A673 (cell line): ENCODE results near the gene RDH13. TPM values are rescaled to one million over a fixed set of nuclear protein-coding genes. Genes with fewer than 3 reads are reported as not detected.

Experiments
- BruUV-seq: library from RNA; stranded (reverse); fragments of 400-500 nt; replicated peaks from 2 replicates; lab custom pipeline; 2021; lab: Mats Ljungman, UMichigan
- CTCF ChIA-PET: fragments of 300-600 bp; sonication (Branson Sonifier 250); formaldehyde crosslinking; loops from one replicate; lab custom pipeline; 2022; ENCODE audit warnings: antibody characterized with exemption; lab: Charles Lee
- POLR2A ChIA-PET: fragments of 300-600 bp; sonication (Branson Sonifier 250); formaldehyde crosslinking; loops from one replicate; lab custom pipeline; 2022; ENCODE audit warnings: antibody characterized with exemption; ENCODE audit not compliant: low non-redundant PET; lab: Charles Lee
- DNase-seq: peaks from one replicate; pipeline ENCODE4 v3.0.0-alpha.2; 2015; ENCODE audit warnings: low spot score
- H3K27ac ChIP-seq: fragments of 200-600 bp; sonication (generic); 2 replicates; pipeline ENCODE4 v1.5.1; 2016; ENCODE audit warnings: mixed run types, low read depth, mild to moderate bottlenecking, mixed read lengths, antibody characterized with exemption, low read length; ENCODE audit not compliant: poor library complexity, severe bottlenecking
- H3K27me3 ChIP-seq: fragments of 200-600 bp; sonication (generic); replicated peaks from 2 replicates; pipeline ENCODE4 v1.6.1; 2017; ENCODE audit warnings: mixed run types, low read depth, mild to moderate bottlenecking, mixed read lengths, antibody characterized with exemption, low read length; ENCODE audit not compliant: insufficient read depth, poor library complexity
- H3K36me3 ChIP-seq: fragments of 200-600 bp; sonication (generic); 2 replicates; pipeline ENCODE4 v1.6.1; 2016; ENCODE audit warnings: mixed run types, mild to moderate bottlenecking, mixed read lengths, antibody characterized with exemption, low read length; ENCODE audit not compliant: insufficient read depth, poor library complexity, severe bottlenecking
- H3K4me1 ChIP-seq: fragments of 200-600 bp; sonication (generic); 2 replicates; pipeline ENCODE4 v1.6.1; 2017; ENCODE audit warnings: mixed run types, mild to moderate bottlenecking, mixed read lengths, antibody characterized with exemption, low read length; ENCODE audit not compliant: insufficient read depth, poor library complexity, severe bottlenecking
- H3K4me3 ChIP-seq: fragments of 200-600 bp; sonication (generic); 2 replicates; pipeline ENCODE4 v1.5.1; 2016; ENCODE audit warnings: low read depth, mixed run types, mild to moderate bottlenecking, mixed read lengths, low read length; ENCODE audit not compliant: poor library complexity, severe bottlenecking
- H3K9me3 ChIP-seq: fragments of 200-600 bp; sonication (generic); 2 replicates; pipeline ENCODE4 v1.6.1; 2016; ENCODE audit warnings: mixed run types, low read depth, mild to moderate bottlenecking, mixed read lengths, antibody characterized with exemption, low read length; ENCODE audit not compliant: poor library complexity, severe bottlenecking
- EZH2 ChIP-seq: fragments of 200-600 bp; sonication (generic); IDR thresholded peaks from 2 replicates; pipeline ENCODE4 v1.6.1; 2017; ENCODE audit warnings: borderline replicate concordance, low read depth, mild to moderate bottlenecking, mixed read lengths, antibody characterized with exemption, low read length; ENCODE audit not compliant: poor library complexity, severe bottlenecking
- intact Hi-C: fragments of 100-400 bp; cut with micrococcal nuclease; formaldehyde crosslinking; loops from one replicate; pipeline ENCODE4 v1.10.0; 2022; ENCODE audit not compliant: unreplicated experiment
- total RNA-seq: library from RNA; stranded (reverse); gene quantifications from 2 replicates; pipeline ENCODE4 v1.2.3, GENCODE V29; 2021
- TF ChIP-seq, protein P1 (sequence below): fragments of 300-800, 200-600 bp; sonication (generic); conservative IDR thresholded peaks from 2 replicates; pipeline ENCODE4 v1.5.1; 2017; ENCODE audit warnings: low read depth, mild to moderate bottlenecking, antibody characterized with exemption, low read length, moderate library complexity, mixed read lengths

Gene RDH13
- total RNA-seq, 1 experiment from 2014 or later = 19.0 TPM

DNA sequence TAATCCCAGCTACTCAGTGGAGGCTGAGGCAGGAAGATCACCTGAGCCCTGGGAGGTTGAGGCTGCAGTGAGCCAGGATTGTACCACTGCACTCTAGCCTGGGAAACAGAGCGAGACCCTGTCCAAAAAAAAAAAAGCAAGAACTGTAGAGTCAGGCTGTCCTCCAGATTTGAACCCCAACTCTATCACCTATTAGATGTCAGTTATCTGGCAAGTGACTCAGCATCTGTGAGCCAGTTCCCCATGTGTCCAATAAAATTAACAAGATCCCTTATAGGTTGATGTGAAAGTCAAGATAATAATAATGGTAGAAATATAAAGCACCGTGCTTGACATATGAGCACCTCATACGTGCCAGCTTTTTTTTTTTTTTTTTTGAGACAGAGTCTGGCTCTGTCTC lies 46.9 kb downstream of the RDH13 start:
- Histone ChIP-seq H3K4me1 (no peaks in the 10 kb centered on the region), H3K4me3 (no peak overlapping the region), H3K36me3 (no peaks in the 10 kb centered on the region), H3K27ac (no peak overlapping the region), H3K9me3 (no peaks in the 10 kb centered on the region), H3K27me3 (no peaks in the 10 kb centered on the region)
- ChIA-PET POLR2A (no interaction called here), CTCF (no interaction called here)
- TF ChIP-seq EZH2 = no peak
- TF ChIP-seq, protein P1, sequence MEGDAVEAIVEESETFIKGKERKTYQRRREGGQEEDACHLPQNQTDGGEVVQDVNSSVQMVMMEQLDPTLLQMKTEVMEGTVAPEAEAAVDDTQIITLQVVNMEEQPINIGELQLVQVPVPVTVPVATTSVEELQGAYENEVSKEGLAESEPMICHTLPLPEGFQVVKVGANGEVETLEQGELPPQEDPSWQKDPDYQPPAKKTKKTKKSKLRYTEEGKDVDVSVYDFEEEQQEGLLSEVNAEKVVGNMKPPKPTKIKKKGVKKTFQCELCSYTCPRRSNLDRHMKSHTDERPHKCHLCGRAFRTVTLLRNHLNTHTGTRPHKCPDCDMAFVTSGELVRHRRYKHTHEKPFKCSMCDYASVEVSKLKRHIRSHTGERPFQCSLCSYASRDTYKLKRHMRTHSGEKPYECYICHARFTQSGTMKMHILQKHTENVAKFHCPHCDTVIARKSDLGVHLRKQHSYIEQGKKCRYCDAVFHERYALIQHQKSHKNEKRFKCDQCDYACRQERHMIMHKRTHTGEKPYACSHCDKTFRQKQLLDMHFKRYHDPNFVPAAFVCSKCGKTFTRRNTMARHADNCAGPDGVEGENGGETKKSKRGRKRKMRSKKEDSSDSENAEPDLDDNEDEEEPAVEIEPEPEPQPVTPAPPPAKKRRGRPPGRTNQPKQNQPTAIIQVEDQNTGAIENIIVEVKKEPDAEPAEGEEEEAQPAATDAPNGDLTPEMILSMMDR = no peak
- DNase-seq = no peak
- intact Hi-C loops = no loop called here
- no TSS peak for BruUV-seq

DNA sequence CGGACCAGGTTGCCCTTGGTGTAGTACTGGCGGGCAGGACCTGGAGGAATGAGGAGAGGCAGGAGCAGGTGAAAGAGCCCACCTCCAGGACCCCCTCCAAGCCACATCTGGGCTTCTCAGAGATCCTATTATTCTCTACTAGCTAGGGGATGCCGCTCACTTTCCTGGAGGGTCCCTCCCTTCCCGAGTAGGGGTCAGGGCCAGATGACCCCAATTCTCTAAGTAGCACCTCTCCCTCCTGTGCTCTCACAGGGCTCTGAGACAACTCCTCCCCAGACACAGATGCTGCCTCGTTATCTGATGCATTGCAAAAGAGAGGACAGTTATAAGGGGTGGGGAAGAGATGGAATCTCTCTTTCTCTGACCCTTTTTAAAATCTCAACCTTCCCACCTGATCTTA lies 47.8 kb downstream of the RDH13 start:
- no peak for DNase-seq
- Histone ChIP-seq H3K36me3 (no peaks in the 10 kb centered on the region), H3K27me3 (no peaks in the 10 kb centered on the region), H3K27ac (no peak overlapping the region), H3K4me1 (no peaks in the 10 kb centered on the region), H3K9me3 (no peaks in the 10 kb centered on the region), H3K4me3 (no peak overlapping the region)
- CTCF ChIA-PET = no interaction called here
- no TSS peak for BruUV-seq
- intact Hi-C loops = no loop called here
- POLR2A ChIA-PET = no interaction called here
- no peak for TF ChIP-seq EZH2
- TF ChIP-seq, protein P1 = no peak

DNA sequence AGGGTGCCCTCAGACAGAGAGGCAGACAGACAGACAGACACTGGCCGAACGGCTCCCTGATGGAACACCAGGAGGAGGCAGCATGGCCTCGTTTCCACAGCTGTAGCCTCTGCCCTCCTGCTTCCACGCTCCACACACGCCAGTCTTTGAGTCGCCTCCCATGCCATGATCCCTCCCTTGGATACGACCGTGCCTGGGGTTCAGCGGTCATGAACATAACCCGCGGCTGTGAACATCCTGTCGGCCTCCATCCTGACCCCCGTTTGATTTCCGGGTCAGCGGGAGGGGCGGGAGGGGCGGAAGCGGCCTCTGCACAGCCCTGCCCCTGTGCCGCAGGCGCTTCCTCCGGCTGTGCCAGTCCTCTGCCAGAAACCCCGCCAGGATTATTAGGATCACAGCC lies 48.2 kb downstream of the RDH13 start:
- intact Hi-C loops = no loop called here
- no peak for TF ChIP-seq EZH2
- TF ChIP-seq, protein P1 = no peak
- BruUV-seq = no TSS peak
- ChIA-PET POLR2A (no interaction called here), CTCF (no interaction called here)
- Histone ChIP-seq H3K36me3 (no peaks in the 10 kb centered on the region), H3K9me3 (no peaks in the 10 kb centered on the region), H3K4me1 (no peaks in the 10 kb centered on the region), H3K27me3 (no peaks in the 10 kb centered on the region), H3K4me3 (no peak overlapping the region), H3K27ac (no peak overlapping the region)
- DNase-seq = no peak
